Activated CD4-positive, CD25-positive, alpha-beta regulatory T cell treated with anti-CD3 and anti-CD28 coated beads, Interleukin-2, amount 50 U/mL, for 24 hours (primary cell): ENCODE results near the gene WDR43.

Source experiments
- ATAC-seq, 2 donors: fragments of 150-1000 bp; cut with Tn5 transposase; one replicate each; pipeline ENCODE4 v1.10.0; 2021; ENCODE audit warnings: mild to moderate bottlenecking in 1 of 2, moderate library complexity in 1 of 2

WDR43 gene

GRCh38 chr2:28894470-28895188 is at the start of gene WDR43:
WDR43 (plus strand) TSS chr2:28894667; CDS start chr2:28894699, 32 bp downstream.
- peak; percentile 90 to 95 for ATAC-seq

GRCh38 chr2:28855193-28855592 is 39.3 kb upstream of the WDR43 start:
- ATAC-seq, result no peak

GRCh38 chr2:28855977-28856376 is 38.5 kb upstream of the WDR43 start:
- no peak for ATAC-seq

- ATAC-seq, result no peak
Measured at GRCh38 chr2:28868611-28869010, 25.9 kb upstream of the WDR43 start.

- ATAC-seq, result peak; percentile 6 to 9
Measured at GRCh38 chr2:28869494-28870145, 24.8 kb upstream of the WDR43 start.

- peak; percentile 94 to 97 for ATAC-seq
Measured at GRCh38 chr2:28870146-28870891, 24.1 kb upstream of the WDR43 start, which contains the start of gene TRMT61B. TRMT61B (minus strand) TSS chr2:28870309; CDS start chr2:28870277, 32 bp downstream.

GRCh38 chr2:28871620-28872019 is 22.8 kb upstream of the WDR43 start:
- no peak for ATAC-seq

GRCh38 chr2:28880193-28880592 is 14.3 kb upstream of the WDR43 start:
- no peak for ATAC-seq

GRCh38 chr2:28893488-28893887 is 979 bp upstream of the WDR43 start:
- no peak for ATAC-seq

GRCh38 chr2:28895189-28895893 is 874 bp downstream of the WDR43 start:
- peak; percentile 47 to 48 for ATAC-seq

- no peak for ATAC-seq
Measured at GRCh38 chr2:28896906-28897305, 2.4 kb downstream of the WDR43 start.

GRCh38 chr2:28898048-28898447 is 3.6 kb downstream of the WDR43 start:
- ATAC-seq, result no peak

- no peak for ATAC-seq
Measured at GRCh38 chr2:28901202-28901601, 6.7 kb downstream of the WDR43 start.

GRCh38 chr2:28901841-28902240 is 7.4 kb downstream of the WDR43 start:
- ATAC-seq, result no peak

GRCh38 chr2:28902584-28902983 is 8.1 kb downstream of the WDR43 start:
- ATAC-seq, result no peak

- no peak for ATAC-seq
Measured at GRCh38 chr2:28904295-28904694, 9.8 kb downstream of the WDR43 start.

- ATAC-seq, result no peak
Measured at GRCh38 chr2:28904802-28905457, 10.5 kb downstream of the WDR43 start.

- ATAC-seq, result no peak
Measured at GRCh38 chr2:28905533-28905932, 11.1 kb downstream of the WDR43 start.

GRCh38 chr2:28906376-28906775 is 11.9 kb downstream of the WDR43 start:
- no peak for ATAC-seq

GRCh38 chr2:28906821-28907220 is 12.4 kb downstream of the WDR43 start:
- ATAC-seq, result no peak

GRCh38 chr2:28908172-28908571 is 13.7 kb downstream of the WDR43 start:
- ATAC-seq, result no peak

- no peak for ATAC-seq
Measured at GRCh38 chr2:28909655-28910353, 15.3 kb downstream of the WDR43 start.
